Mucosa of gallbladder (tissue), 1 donor: ENCODE results near the gene SH3BGR. TPM values are rescaled to one million over a fixed set of nuclear protein-coding genes. Genes with fewer than 3 reads are reported as not detected.
A peak's percentile ranks its signal among the peaks of the same experiment; 100 is the strongest.
"Not testable (repeated sequence)": the region's sequence is repeated elsewhere in the genome, so short reads cannot be mapped to it uniquely, and the experiment has no call there.

ENCODE experiments used
- DNase-seq: peaks from one replicate; pipeline ENCODE4 v3.0.0-alpha.2; 2020; ENCODE audit warnings: low spot score
- total RNA-seq: library from RNA; stranded (reverse); gene quantifications from one replicate; pipeline ENCODE4 v1.2.1, GENCODE V29; 2021
- donor health status: DM: no; HTN: no; CAD: no.

SH3BGR gene
- total RNA-seq = 22.3 TPM

GRCh38 chr21:39451332-39452206 lies at the start of gene SH3BGR:
Gene SH3BGR (plus strand): TSS chr21:39451970. CDS start chr21:39452097, 127 bp downstream.
- peak; percentile 46 for DNase-seq

GRCh38 chr21:39406065-39406464 lies 45.7 kb upstream of the SH3BGR start:
- DNase-seq = no peak

DNA sequence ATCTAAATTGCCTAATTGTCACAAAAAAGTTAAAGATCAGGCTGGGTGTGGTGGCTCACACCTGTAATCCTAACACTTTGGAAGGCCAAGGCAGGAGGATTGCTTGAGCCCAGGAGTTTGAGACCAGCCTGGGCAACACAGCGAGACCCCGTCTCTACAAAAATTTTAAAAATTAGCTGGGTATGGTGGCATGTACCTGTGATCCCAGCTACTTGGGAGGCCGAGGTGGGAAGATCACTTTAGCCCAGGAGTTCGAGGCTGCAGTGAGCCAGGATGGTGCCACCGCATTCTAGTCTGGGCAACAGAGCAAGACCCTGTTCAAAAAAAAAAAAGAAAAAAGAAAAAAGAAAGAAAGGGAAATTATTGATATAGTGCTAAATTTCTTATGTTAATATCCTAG lies 32.6 kb upstream of the SH3BGR start:
- not testable (repeated sequence) for DNase-seq

GRCh38 chr21:39422527-39423241 lies 29.1 kb upstream of the SH3BGR start:
- no peak for DNase-seq

DNA sequence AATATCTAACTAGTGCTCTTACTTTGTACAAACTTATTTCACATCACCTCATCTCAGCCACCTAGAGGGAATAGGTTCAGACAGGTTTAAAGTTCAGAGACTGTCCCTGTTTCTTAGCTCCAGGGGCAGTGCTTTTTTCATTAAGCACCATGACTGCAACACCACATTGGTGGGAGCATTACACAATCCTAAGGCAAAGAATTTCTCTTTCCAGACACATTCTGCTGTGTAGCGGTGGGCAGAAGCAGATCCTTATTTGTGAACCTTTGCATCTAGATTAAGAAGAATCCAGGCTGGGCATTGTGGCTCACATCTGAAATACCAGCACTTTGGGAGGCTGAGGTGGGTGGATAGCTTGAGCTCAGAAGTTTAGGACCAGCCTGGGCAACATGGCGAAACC lies 22.3 kb upstream of the SH3BGR start:
- no peak for DNase-seq

GRCh38 chr21:39430016-39430415 lies 21.8 kb upstream of the SH3BGR start:
- no peak for DNase-seq

DNA sequence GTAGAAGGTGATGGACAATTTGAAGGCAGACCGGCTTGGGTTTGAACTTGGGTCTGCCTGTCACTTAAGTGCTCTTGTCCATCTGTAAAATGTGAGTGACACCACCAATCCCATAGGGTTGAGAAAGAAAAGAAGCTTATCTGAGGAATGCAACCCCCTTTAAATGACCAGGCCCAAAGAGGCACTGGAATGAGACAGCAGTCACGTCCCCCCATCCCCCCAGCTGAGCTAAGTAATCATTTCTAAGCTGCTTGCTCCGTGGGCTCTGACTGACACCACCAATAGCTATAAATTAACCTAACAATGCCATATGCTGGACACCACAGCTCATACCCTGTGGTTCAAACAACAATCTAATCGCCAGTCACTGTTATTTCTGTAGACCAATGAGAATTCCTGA lies 21.3 kb upstream of the SH3BGR start:
- DNase-seq = no peak

DNA sequence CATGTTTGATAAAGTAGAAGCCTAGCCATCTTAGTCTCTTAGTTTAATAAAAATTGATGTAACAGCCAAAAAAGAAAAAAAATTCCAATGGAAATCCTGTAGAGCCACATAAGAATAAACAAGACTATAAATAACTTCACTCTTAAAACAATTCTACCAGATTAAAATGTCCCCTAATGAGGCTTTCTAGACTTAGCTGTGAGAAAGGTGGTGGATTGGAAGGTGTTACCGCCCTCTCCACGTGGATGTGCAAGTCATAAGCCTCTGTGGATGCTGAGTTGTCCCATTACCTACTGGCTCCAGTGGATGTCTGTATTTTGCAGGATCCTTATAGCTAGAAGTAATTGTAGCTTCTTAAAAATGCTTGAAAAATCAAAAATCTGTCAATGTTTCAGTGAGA lies 20.8 kb upstream of the SH3BGR start:
- DNase-seq = no peak

DNA sequence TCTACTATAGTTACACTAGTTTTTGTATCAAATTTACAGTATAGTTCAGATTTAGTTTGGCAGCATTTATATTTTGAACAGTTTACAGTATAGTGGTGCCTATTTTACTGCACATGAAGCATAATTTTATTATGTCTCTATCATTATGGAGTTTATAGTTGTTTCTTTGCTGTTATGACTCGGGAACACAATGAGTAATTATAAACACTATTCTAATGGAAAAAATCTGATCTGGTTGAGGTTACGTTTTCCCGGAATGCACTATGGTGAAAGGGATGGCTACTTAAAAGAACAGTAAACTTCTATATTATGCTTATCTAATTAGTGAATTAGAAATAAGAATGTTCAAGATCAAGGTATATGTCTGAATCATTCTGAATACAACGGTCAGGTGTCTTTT lies 16.8 kb upstream of the SH3BGR start:
- no peak for DNase-seq

GRCh38 chr21:39439232-39439631 lies 12.5 kb upstream of the SH3BGR start:
- no peak for DNase-seq

DNA sequence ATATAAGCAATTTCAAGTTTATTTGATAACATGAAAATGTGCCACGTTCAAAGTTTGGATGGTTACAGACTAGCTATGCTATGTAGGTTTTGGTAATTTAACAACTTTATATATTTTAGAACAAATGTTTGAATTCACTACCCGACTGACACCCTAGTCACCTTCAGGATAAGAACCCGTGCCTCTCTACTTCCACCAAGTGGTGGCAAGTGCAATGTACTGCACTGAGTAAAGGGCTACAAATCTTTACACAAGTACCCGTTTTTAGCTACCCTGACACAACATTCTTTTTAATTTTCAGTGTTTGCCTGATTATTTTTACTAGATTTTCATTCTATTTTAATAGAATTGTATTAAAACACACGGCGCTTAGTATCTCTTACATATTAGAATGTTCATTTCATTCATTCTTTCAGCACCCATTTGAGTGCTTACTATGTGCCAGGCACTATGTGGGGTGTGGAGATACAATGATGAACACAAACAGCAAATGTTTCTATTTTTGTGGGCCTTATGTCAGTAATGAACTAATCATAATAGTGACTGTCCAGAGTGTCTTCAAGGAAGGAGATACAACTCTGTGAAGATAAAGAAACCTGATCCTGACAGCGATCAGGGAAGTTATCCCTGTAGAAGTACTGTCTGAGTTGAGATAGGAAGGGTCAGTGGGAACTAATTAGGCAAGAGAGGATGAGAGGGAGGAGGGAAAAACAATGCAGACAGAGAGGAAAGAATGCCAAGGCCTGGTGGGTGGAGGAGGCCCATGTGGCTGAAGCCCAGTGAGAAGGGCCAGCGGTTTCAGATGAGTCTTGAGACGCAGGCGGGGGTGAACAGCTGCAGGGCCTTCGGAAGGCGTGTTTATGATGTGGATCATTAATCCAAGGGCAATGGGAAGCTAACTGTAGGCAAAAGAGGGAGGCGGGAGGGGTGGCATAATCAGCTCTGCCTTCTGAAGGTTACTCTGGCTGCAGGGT lies 10.0 kb upstream of the SH3BGR start:
- DNase-seq = no peak

GRCh38 chr21:39444421-39445180 lies 7.2 kb upstream of the SH3BGR start:
- no peak for DNase-seq

DNA sequence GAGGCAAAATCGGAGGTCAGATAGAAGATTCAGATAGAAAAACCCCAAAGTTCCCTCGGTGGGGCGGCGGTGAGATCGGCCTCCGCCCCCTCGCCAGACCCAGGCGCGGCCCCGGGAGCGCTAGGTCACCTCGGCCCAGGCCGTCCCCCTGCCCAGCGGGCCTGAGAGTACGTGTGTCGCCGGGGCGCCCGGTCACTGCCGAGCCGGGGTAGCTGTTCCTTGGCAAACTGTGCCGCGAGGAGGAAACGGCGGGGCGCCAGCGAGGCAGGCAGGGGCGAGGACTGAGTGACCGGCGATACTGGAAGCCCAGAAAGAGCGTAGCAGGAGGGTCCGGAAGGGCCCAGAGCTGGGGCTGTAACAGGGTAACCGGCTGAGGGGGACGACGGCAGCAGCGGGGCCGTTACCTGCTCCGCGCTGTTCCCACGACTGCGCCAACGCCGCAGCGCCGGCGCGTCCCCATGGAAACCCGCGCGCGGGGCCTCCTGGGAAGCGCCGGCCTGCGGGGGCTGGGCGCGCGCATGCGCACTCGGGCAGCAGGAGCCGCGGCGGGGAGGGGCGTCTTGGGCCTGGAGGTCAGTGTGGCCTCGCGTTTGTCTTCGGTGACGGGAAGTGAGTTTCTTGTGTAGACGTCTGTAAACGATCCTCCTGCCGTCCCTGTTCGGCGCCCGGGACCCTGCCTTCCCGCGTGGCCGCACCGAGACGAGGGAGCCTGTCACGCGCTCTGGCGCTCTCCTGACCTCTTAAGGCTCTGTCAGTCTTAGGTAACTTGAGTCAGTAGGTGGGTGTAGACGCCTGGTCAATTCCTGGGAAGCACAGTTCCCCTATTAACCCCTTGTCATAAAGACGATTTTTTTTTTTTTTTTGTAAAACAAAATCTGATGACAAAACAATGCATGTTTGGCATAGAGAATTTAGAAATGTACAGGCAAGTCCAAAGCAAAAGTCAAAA lies 6.2 kb upstream of the SH3BGR start, which contains the start of gene LCA5L:
LCA5L (minus strand) TSS at position 458 of the 949 bp plus-strand sequence. CDS start 17,285 bp downstream, outside the sequence.
- peak; percentile 92 for DNase-seq

GRCh38 chr21:39447264-39447663 lies 4.5 kb upstream of the SH3BGR start:
- no peak for DNase-seq

GRCh38 chr21:39452207-39452969 lies 618 bp downstream of the SH3BGR start:
- DNase-seq = no peak

- DNase-seq = no peak
Measured at GRCh38 chr21:39452970-39453342, 1.2 kb downstream of the SH3BGR start.

DNA sequence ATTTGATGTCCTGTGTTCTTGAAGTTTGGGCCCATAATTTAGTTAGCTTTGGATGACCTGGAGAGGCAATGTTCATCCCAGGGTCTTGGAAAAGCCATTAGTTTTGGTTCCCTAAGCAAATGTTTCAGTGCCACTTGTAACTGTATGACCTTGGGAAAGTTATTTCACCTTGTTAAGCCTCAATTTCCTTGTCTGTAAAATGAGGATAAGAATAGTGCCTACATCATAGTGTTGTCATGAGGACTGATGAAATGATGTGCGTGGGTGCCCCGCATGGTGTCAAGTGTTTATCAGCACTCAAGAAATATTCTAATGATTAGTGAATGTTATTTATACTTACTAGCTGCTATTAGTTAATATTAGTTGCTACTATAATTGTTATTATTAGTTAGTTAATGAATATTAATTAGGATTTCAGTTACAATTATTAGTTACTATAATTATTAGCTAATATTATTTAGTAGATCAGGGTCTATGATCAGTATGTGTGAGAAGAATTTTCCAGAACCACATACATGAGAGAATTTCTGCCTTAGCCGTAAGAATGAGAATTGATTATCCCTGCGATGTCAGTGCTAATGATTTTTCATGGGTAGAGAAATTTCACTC lies 1.9 kb downstream of the SH3BGR start:
- no peak for DNase-seq

DNA sequence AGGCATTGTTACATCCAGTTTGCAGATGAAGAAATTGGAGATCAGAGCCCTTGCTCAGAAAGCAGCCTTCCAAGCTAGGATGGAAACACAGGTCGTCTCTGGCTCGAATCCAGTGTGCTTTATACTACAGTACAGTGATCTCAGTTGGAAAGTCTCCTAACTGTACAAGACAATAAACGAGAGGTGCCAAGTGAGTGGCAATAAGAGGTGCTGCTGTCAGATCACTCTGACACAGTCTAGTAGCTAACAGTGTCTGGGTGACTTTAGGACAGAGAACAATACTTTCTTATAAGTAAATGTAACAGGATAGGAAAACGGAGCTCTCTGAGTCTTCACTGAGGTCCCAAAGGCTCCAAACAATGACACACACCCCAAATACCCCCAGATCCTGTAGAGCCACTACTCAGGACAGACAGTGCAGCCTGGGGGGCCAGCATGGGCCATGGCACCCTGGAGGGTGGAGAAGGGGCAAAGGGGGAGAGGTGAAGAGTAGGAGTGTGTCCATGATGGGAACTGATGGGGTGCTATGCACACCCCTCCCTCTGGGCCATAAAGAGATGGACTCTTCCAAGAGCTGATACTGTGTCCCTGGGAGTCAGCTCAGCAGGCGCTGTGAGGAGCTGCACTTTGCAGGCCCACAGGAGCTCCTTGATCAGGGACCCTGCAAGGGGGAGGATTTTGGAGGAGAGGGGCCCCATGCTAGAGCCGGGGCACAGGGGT lies 3.3 kb downstream of the SH3BGR start:
- no peak for DNase-seq
